Measurements from ENCODE around the gene NDUFA8. TPM values are rescaled to one million over a fixed set of nuclear protein-coding genes. Genes with fewer than 3 reads are reported as not detected.

NDUFA8 gene
- total RNA-seq, 4 donors from 2014 or later = 17.3 to 41.3 (median 32.2) TPM

DNA sequence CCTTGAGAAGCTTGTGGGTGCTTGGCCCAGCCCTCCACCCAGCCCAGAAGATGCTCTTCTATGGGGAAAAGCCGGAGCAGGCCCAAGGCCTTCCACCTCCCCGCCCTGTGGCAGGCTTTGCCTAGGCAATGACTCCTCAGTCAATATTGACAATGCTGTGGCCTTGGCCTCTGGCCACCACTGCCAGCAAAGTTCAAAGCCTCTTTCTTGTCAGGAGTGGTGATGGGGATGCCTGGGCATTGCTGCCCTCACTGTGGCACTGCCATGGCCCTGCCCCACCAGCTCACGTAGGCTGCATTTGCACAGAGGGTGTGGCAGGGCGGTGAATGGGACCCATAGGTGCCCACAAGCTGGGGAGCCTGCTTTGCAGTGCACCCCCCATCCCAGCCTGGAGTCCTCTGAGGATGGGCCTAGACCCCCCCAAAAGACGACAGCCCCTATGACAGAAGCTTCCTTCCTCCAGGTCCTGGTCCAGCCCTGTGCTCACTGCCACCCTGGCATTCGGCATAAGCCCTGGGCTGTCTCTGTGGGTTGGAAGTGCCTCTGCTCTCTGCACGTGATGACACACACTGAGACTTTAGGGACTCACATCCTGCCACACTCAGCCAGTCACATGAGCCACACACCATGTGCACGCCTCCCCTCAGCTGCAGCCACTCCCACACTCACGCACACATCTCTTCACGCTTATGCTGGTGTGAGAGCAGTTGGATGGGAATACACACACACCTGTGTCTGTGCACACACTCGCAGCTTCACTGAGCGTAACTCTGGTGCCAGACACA is 31.2 kb upstream of the NDUFA8 start:
- DNase-seq = no peak
- no peak for TF ChIP-seq POLR2A (IDR thresholded peaks at IDR 0.05)
- TF ChIP-seq, protein P1, sequence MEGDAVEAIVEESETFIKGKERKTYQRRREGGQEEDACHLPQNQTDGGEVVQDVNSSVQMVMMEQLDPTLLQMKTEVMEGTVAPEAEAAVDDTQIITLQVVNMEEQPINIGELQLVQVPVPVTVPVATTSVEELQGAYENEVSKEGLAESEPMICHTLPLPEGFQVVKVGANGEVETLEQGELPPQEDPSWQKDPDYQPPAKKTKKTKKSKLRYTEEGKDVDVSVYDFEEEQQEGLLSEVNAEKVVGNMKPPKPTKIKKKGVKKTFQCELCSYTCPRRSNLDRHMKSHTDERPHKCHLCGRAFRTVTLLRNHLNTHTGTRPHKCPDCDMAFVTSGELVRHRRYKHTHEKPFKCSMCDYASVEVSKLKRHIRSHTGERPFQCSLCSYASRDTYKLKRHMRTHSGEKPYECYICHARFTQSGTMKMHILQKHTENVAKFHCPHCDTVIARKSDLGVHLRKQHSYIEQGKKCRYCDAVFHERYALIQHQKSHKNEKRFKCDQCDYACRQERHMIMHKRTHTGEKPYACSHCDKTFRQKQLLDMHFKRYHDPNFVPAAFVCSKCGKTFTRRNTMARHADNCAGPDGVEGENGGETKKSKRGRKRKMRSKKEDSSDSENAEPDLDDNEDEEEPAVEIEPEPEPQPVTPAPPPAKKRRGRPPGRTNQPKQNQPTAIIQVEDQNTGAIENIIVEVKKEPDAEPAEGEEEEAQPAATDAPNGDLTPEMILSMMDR (IDR thresholded peaks at IDR 0.05) = no peak
- Histone ChIP-seq H3K27me3 (no peaks in the 10 kb centered on the region), H3K4me1 (peaks cover 0 to 8% (median 0%) of the 10 kb centered on the region in 4 donors), H3K36me3 (no peaks in the 10 kb centered on the region), H3K9me3 (no peaks in the 10 kb centered on the region), H3K27ac (no peak overlapping the region), H3K4me3 (no peak overlapping the region)

DNA sequence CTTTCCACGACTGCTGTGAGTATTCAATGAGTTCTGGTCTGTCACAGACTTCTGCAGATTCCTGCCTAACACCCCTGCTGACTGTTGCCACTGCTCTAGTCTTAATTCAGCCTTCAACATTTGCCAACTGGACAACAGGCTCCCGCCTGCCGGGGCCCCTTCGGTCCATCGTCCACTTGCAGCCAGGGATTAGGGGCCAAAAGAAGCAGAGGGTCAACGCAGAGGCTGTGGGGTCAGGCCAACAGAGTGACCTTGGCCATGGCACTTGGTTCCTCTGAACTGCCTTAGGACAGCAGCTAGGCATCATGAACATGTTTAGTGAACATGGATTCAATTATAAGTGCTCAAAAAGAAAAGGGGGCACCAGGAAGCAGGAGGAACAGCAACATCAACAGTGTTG is 28.8 kb upstream of the NDUFA8 start:
- H3K4me3 ChIP-seq = no peak overlapping the region
- TF ChIP-seq, protein P1 (IDR thresholded peaks at IDR 0.05) = no peak
- TF ChIP-seq POLR2A (IDR thresholded peaks at IDR 0.05) = no peak
- no peaks in the 10 kb centered on the region for H3K36me3 ChIP-seq
- DNase-seq = no peak
- no peaks in the 10 kb centered on the region for H3K27me3 ChIP-seq
- peaks cover 0 to 8% (median 0%) of the 10 kb centered on the region in 4 donors for H3K4me1 ChIP-seq
- no peak overlapping the region for H3K27ac ChIP-seq
- H3K9me3 ChIP-seq = no peaks in the 10 kb centered on the region

DNA sequence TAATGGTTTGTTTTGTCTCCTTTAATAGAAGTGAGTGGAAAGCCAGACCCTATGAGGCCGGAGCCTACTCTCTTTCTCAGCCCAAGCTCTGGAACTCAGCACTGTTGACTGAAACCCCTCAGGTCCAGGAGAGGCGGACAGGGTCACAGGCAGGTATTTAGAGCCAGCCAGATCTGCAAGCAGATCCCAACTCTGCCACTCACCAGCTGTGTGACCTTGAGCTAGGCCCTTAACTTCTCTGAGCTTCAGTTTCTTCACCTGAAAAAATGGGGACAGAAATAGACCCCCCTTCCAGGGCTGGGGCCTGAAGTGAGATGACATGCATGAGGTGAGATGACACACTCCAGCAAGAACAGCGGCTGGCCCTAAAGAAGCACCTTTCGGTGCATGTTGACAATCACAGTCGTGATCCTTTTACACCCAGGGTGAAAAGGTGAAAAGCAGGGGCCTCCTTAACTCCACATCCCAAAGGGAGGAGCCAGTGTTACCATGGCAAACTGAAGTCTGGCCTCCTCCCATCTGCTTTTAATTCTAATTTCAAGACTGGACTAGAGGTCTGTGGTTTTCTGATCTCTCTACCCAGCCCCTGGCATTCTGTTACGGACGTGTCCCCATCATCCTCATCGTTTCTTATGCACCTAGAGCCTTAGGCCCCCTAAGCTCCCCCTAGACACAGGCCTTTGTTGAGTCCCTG is 27.3 kb upstream of the NDUFA8 start:
- Histone ChIP-seq H3K4me1 (peaks cover 0 to 8% (median 0%) of the 10 kb centered on the region in 4 donors), H3K27me3 (no peaks in the 10 kb centered on the region), H3K9me3 (no peaks in the 10 kb centered on the region), H3K4me3 (no peak overlapping the region), H3K36me3 (no peaks in the 10 kb centered on the region), H3K27ac (no peak overlapping the region)
- TF ChIP-seq, protein P1 (IDR thresholded peaks at IDR 0.05) = no peak
- no peak for TF ChIP-seq POLR2A (IDR thresholded peaks at IDR 0.05)
- DNase-seq = no peak

DNA sequence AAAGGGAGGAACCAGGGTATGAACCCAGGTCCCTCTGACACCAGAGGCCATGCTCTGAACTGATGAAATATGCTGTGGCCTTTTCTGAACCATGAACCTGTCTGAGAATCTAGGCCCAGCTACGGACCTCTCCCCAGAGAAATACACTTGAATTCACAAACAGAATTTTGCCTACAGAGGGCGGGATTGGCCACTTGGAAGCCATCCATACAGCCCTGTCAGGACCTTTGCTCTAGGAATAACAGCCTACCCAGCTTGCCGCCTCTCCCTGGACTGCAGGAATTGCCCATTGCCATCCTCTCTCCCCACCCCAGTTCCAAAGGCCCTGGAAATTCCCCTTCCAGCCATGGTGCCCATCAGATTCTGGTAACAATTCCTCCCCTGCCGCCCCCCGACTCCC is 26.7 kb upstream of the NDUFA8 start:
- DNase-seq = peak in 2 of 3 donors; percentile 52 to 57
- no peaks in the 10 kb centered on the region for H3K36me3 ChIP-seq
- peaks cover 0 to 8% (median 0%) of the 10 kb centered on the region in 4 donors for H3K4me1 ChIP-seq
- H3K27ac ChIP-seq = no peak overlapping the region
- H3K4me3 ChIP-seq = no peak overlapping the region
- TF ChIP-seq, protein P1 (IDR thresholded peaks at IDR 0.05) = peak in 3 of 6 experiments; percentile 25 to 38 (median 25)
- no peak for TF ChIP-seq POLR2A (IDR thresholded peaks at IDR 0.05)
- H3K9me3 ChIP-seq = no peaks in the 10 kb centered on the region
- no peaks in the 10 kb centered on the region for H3K27me3 ChIP-seq

DNA sequence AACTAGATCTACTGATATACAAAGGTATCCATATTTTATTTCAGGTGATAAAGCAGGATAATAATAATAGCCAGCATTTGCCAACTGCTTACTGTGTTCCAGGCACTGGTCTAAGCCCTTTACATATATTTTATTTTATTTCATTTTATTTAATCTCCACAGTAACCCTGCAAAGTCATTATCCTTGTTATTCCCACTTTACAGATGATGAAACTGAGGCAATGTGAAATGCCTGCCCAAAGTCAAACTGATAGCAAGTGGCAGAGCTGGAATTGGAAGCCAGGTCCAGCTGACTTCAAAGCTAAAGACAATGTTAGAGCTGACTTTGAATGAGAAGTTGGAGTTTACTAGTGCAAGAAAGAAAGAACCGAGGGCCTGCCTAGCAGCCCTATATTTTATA is 25.0 kb upstream of the NDUFA8 start:
- Histone ChIP-seq H3K27ac (no peak overlapping the region), H3K4me3 (no peak overlapping the region)
- TF ChIP-seq, protein P1 (IDR thresholded peaks at IDR 0.05) = no peak
- TF ChIP-seq POLR2A (IDR thresholded peaks at IDR 0.05) = no peak

More for the DNA sequence above, 25.0 kb upstream of the NDUFA8 start:
- peaks cover 0 to 13% (median 0%) of the 10 kb centered on the region in 4 donors for H3K4me1 ChIP-seq
- no peaks in the 10 kb centered on the region for H3K9me3 ChIP-seq
- H3K27me3 ChIP-seq = no peaks in the 10 kb centered on the region
- no peaks in the 10 kb centered on the region for H3K36me3 ChIP-seq
- DNase-seq = no peak
